Measurements from ENCODE around the gene NFATC3. TPM values are rescaled to one million over a fixed set of nuclear protein-coding genes. Genes with fewer than 3 reads are reported as not detected.

Gene NFATC3
- total and polyA plus RNA-seq, 2 of the 8 experiments (the other 6 are each of a cell fraction or from before 2014, with no cell fraction given): 17.6 to 34.5 TPM

GRCh38 chr16:68229431-68230175, 144.4 kb downstream of the NFATC3 start (continued):
- TF ChIP-seq ATF2 (IDR thresholded peaks at IDR 0.05; ENCODE audit: low read length) (no peak), ATF3 (IDR thresholded peaks at IDR 0.05; ENCODE audit: insufficient read depth, low read depth, low read length) (no peak), TEAD4 (IDR thresholded peaks at IDR 0.05; ENCODE audit: low read depth, low read length) (no peak), RAD21 (IDR thresholded peaks at IDR 0.05 in 1 of 2, conservative IDR thresholded peaks at IDR 0.05 in 1 of 2; ENCODE audit: low read depth in 2 of 2, low read length in 2 of 2) (peak; percentile 89 to 93), EGR1 (IDR thresholded peaks at IDR 0.05; ENCODE audit: borderline replicate concordance, low read depth, low read length) (0 out of 2 replicates have a peak, but pooled peaks have one; percentile 8), POLR2AphosphoS5 (IDR thresholded peaks at IDR 0.05; ENCODE audit: low read depth, low read length) (no peak)

Data from H1 (cell line).